Left colon (tissue), 2 donors: Measurements from ENCODE around the gene POF1B. TPM values are rescaled to one million over a fixed set of nuclear protein-coding genes. Genes with fewer than 3 reads are reported as not detected.
A peak's percentile ranks its signal among the peaks of the same experiment; 100 is the strongest.

Experiments
- ATAC-seq: fragments of 200-7000 bp; cut with Tn5 transposase; one replicate; pipeline ENCODE4 v1.9.1; 2020; ENCODE audit warnings: mild to moderate bottlenecking, moderate library complexity
- DNase-seq, 2 donors: peaks; one replicate each; pipeline ENCODE4 v3.0.0-alpha.2; 2020
- intact Hi-C, 2 donors: fragments of 100-400 bp; cut with DNase I in 1 of 2; cut with micrococcal nuclease in 1 of 2; formaldehyde crosslinking; loops; one replicate each; pipeline versions ENCODE4 v1.11.2 to v1.14.0; 2022; cut with DNase I, micrococcal nuclease
- total RNA-seq, 2 donors: library from RNA; stranded (reverse); fragmentation: NEBNext Ultra II Directional; extraction: Animal tissue kit (Norgen Biotek cat#: 25700); gene quantifications; one replicate each; pipeline ENCODE4 v1.2.1, GENCODE V29; 2021
- donor health status: DM: no; HTN: no; CAD: no.
- donor health status: DM: yes; HTN: yes; CAD: no.

The POF1B gene
- total RNA-seq, 2 donors from 2014 or later, result 159 to 184 TPM

GRCh38 chrX:85244450-85245211, 134.8 kb downstream of the POF1B start:
- intact Hi-C loops, result no loop called here
- DNase-seq (peak in 1 of 2 donors; percentile 6), ATAC-seq (peak; percentile 44)

DNA sequence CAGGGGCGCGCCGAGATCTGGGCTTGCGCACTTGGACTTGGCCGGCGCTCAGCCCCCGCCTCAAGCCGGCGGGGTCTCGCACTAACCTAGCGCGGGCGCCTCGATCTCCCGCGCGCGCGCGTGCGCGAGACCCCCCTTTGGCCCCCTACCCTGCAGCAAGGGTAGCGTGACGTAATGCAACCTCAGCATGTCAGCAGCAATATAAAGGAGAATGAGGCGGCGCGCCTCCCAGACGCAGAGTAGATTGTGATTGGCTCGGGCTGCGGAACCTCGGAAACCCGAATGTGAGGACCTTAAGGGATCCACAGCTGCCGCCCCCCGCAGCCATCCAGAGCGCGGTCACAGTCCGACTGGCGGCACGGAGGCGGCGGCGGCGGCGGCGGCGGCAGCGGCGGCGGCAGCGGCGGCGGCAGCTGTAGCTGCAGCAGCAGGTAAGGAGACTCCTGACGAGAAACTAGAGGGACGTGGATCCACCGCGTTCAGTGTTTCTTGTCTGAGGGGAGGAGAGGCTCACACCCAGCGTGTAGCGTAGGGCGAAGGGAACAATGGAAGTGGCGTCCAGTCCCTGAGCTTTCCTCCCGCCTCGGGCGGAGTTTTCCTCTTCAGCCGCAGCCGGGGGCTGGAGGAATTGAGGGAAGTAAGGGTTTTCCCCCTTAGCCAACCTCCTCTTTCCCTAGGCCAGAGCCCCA, 135.6 kb downstream of the POF1B start, which contains the start of the genes SATL1 and ZNF711:
Gene SATL1, minus strand, starts transcription at position 19 of the 689 bp plus-strand sequence. CDS start 134,811 bp downstream, outside the sequence.
Gene ZNF711, plus strand, starts transcription at position 231 of the 689 bp plus-strand sequence. CDS start 3,582 bp downstream, outside the sequence.
- ATAC-seq (peak; percentile 80), DNase-seq (peak; percentile 43 to 45)
- intact Hi-C loops, result no loop called here

GRCh38 chrX:85243155-85243554, 136.3 kb downstream of the POF1B start:
- no peak for DNase-seq
- intact Hi-C loops, result no loop called here
- ATAC-seq, result no peak

Other genes with a start within 250 kb of the POF1B start
- gene SATL1, start 135.9 kb downstream of the POF1B start, total RNA-seq, result under 1 TPM; 0.08 to 0.09 TPM
- 1 to 10 TPM; 1.3 to 1.5 TPM for gene ZNF711, start 135.7 kb downstream of the POF1B start, total RNA-seq